Heart left ventricle (tissue), 13 donors: ENCODE results near the gene KMT2B.

ENCODE experiments used
- POLR2A ChIP-seq, 2 donors: fragments of 450-650 bp; IDR thresholded peaks; one replicate each; pipeline ENCODE4 v1.6.1; 2017; ENCODE audit warnings: antibody characterized with exemption in 2 of 2, mild to moderate bottlenecking in 2 of 2, moderate library complexity in 2 of 2
- TF ChIP-seq, protein P1 (sequence below), 12 donors: fragments of 200-600 bp; sonication (generic) in 4 of 12; IDR thresholded peaks; one replicate each; pipeline versions ENCODE4 v1.5.0 to v1.8.0; 2018 to 2022; ENCODE audit warnings: antibody characterized with exemption in 12 of 12, mild to moderate bottlenecking in 5 of 12
- donor health status: ischemic (EF 13 %, LVEDD 7.1; RV severe dilation, severe dysfunction).
- donor health status: DM: no; HTN: yes; CAD: no.
- donor health status: DM: no; HTN: no; CAD: no.
- donor health status: ischemic (EF 25% LVEDD 6.9; RV normal size, moderate dysfunction).
- donor health status: ischemic (EF 25% LVEDD 5.7; RV mildly dilated, moderate dysfunction).
- donor health status: ischemic (EF 35%, LVEDD 5.7; RV mildly dilated, moderate dysfunction).
- donor health status: nonischemic (EF 11% LVEDD 7.7; RV severe dilation, severe dysfunction).
- donor health status: DM: yes; HTN: yes; CAD: no.
- donor health status: PGD.
- donor health status: ischemic (EF 29% LVEDD 5.4; RV normal size, mild dysfunction).
- donor health status: nonischemic (EF 23%, LVEDD 6.1; RV moderate dilation, normal function).

DNA sequence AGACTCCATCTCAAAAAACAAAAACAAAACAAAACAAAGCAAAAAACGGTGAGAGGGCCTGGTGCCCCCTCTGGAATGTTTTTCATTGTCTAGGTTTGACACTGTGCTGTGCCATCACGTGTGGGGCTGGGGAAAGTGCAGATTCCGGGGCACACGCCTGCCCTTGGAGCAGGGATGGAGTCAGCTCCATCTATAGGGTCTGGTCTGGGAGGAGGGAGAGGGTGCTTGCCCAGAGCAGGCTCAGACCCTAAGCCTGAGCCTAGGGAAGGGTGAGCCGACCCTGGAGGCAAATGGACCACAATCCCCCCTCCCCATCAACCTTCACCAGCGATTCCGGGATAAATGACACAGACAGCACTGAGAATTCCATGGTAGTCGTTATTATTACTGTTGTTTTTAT is 24.4 kb upstream of the KMT2B start:
- no peak for TF ChIP-seq POLR2A (IDR thresholded peaks at IDR 0.05)
- TF ChIP-seq, protein P1, sequence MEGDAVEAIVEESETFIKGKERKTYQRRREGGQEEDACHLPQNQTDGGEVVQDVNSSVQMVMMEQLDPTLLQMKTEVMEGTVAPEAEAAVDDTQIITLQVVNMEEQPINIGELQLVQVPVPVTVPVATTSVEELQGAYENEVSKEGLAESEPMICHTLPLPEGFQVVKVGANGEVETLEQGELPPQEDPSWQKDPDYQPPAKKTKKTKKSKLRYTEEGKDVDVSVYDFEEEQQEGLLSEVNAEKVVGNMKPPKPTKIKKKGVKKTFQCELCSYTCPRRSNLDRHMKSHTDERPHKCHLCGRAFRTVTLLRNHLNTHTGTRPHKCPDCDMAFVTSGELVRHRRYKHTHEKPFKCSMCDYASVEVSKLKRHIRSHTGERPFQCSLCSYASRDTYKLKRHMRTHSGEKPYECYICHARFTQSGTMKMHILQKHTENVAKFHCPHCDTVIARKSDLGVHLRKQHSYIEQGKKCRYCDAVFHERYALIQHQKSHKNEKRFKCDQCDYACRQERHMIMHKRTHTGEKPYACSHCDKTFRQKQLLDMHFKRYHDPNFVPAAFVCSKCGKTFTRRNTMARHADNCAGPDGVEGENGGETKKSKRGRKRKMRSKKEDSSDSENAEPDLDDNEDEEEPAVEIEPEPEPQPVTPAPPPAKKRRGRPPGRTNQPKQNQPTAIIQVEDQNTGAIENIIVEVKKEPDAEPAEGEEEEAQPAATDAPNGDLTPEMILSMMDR (IDR thresholded peaks at IDR 0.05) = no peak
